OCI-LY7 (cell line): ENCODE measurements around the gene TMA7B. TPM values are rescaled to one million over a fixed set of nuclear protein-coding genes. Genes with fewer than 3 reads are reported as not detected.

Experiments
- BruUV-seq: library from RNA; stranded (reverse); fragments of 400-500 nt; replicated peaks from 2 replicates; lab custom pipeline; 2021; lab: Mats Ljungman, UMichigan
- CTCF ChIA-PET: fragments of 300-600 bp; sonication (Branson Sonifier 250); formaldehyde crosslinking; loops from one replicate; lab custom pipeline; 2022; ENCODE audit warnings: antibody characterized with exemption; ENCODE audit not compliant: unreplicated experiment; lab: Charles Lee
- POLR2A ChIA-PET: fragments of 300-600 bp; sonication (Branson Sonifier 250); formaldehyde crosslinking; loops from one replicate; lab custom pipeline; 2022; ENCODE audit warnings: antibody characterized with exemption; lab: Charles Lee
- DNase-seq: peaks from one replicate; pipeline ENCODE4 v3.0.0-alpha.2; 2015; ENCODE audit warnings: low spot score
- H2AFZ ChIP-seq: fragments of 200-600 bp; sonication (generic), shearing (Covaris generic); 2 replicates; pipeline ENCODE4 v1.6.1; 2014; ENCODE audit warnings: mild to moderate bottlenecking, antibody characterized with exemption, low read length, moderate library complexity
- H3K27ac ChIP-seq: fragments of 200-600 bp; sonication (generic); 2 replicates; pipeline ENCODE4 v1.5.1; 2014; ENCODE audit warnings: mixed run types, low read depth, mild to moderate bottlenecking, moderate library complexity, low read length, inconsistent platforms; ENCODE audit not compliant: poor library complexity, severe bottlenecking
- H3K36me3 ChIP-seq: fragments of 200-600 bp; sonication (generic); 2 replicates; pipeline ENCODE4 v1.6.1; 2014; ENCODE audit warnings: mild to moderate bottlenecking, antibody characterized with exemption, low read length, moderate library complexity, mixed read lengths; ENCODE audit not compliant: insufficient read depth
- H3K4me1 ChIP-seq: fragments of 200-600 bp; sonication (generic); 2 replicates; pipeline ENCODE4 v1.5.1; 2014; ENCODE audit warnings: mild to moderate bottlenecking, low read length; ENCODE audit not compliant: insufficient read depth, poor library complexity, severe bottlenecking
- H3K4me2 ChIP-seq: fragments of 200-600 bp; sonication (generic); 2 replicates; pipeline ENCODE4 v1.6.1; 2014; ENCODE audit warnings: mild to moderate bottlenecking, low read length
- H3K4me3 ChIP-seq: fragments of 200-600 bp; sonication (generic); 2 replicates; pipeline ENCODE4 v1.5.1; 2014; ENCODE audit warnings: mild to moderate bottlenecking, low read depth, low read length; ENCODE audit not compliant: poor library complexity, severe bottlenecking
- H3K79me2 ChIP-seq: fragments of 200-600 bp; sonication (generic); 2 replicates; pipeline ENCODE4 v1.6.1; 2016; ENCODE audit warnings: low read depth, mild to moderate bottlenecking, low read length, moderate library complexity, mixed read lengths; ENCODE audit not compliant: insufficient read depth
- H3K9me2 ChIP-seq: fragments of 200-600 bp; sonication (generic); 2 replicates; pipeline ENCODE4 v1.6.1; 2016; ENCODE audit warnings: mild to moderate bottlenecking, low read length, mixed read lengths; ENCODE audit not compliant: insufficient read depth
- H3K9me3 ChIP-seq: fragments of 200-600 bp; sonication (generic); 2 replicates; pipeline ENCODE4 v1.6.1; 2014; ENCODE audit warnings: mild to moderate bottlenecking, mixed run types, low read length, mixed read lengths
- H4K20me1 ChIP-seq: fragments of 200-600 bp; sonication (generic); 2 replicates; pipeline ENCODE4 v1.6.1; 2014; ENCODE audit warnings: mild to moderate bottlenecking, antibody characterized with exemption, low read length, moderate library complexity, mixed read lengths; ENCODE audit not compliant: insufficient read depth
- CTCF ChIP-seq: fragments of 200-600 bp; sonication (generic); conservative IDR thresholded peaks from 2 replicates; pipeline ENCODE4 v1.5.1; 2014; ENCODE audit warnings: mild to moderate bottlenecking, antibody characterized with exemption, low read length, moderate library complexity, mixed read lengths
- EZH2phosphoT487 ChIP-seq: fragments of 200-600 bp; sonication (generic); IDR thresholded peaks from 2 replicates; pipeline ENCODE4 v1.6.1; 2018; ENCODE audit warnings: low read depth, borderline replicate concordance, mild to moderate bottlenecking, mixed run types, antibody characterized with exemption, low read length, moderate library complexity, mixed read lengths
- intact Hi-C: fragments of 100-400 bp; cut with micrococcal nuclease; formaldehyde crosslinking; loops from one replicate; pipeline ENCODE4 v1.10.0; 2022; ENCODE audit not compliant: unreplicated experiment
- total RNA-seq, 2 experiments: library from RNA; depleted of rRNA in 1 of 2; stranded (reverse); fragments of >200 nt in 1 of 2; shearing (Covaris generic) in 1 of 2; gene quantifications; 2 replicates each; pipeline ENCODE4 v1.2.3, GENCODE V29; 2014 to 2022

The TMA7B gene
- total RNA-seq, 2 experiments from 2014 or later: not detected

- Histone ChIP-seq H3K4me1 (peaks cover 15% of the 10 kb centered on the region), H3K9me3 (no peaks in the 10 kb centered on the region), H3K9me2 (no peaks in the 10 kb centered on the region), H3K4me2 (peak overlapping the region; percentile 38; the same call in 1 of the 2 replicates), H2AFZ (no peak overlapping the region), H3K79me2 (no peaks in the 10 kb centered on the region), H4K20me1 (no peaks in the 10 kb centered on the region), H3K36me3 (no peaks in the 10 kb centered on the region), H3K27ac (no peak overlapping the region), H3K4me3 (no peak overlapping the region)
- ChIA-PET POLR2A (interaction anchor here (0.6 kb wide), 1 partner anchor 36 kb away, joined by 3 read pairs; no protein-coding TSS in a partner anchor), CTCF (no interaction called here)
- intact Hi-C loops: no loop called here
- DNase-seq: peak; percentile 42
- TF ChIP-seq EZH2phosphoT487 (no peak), CTCF (no peak)
- no TSS peak for BruUV-seq
These were observed 3.1 kb upstream of the TMA7B start for GRCh38 chr22:39956932-39957664.

GRCh38 chr22:39958009-39958711, 2.0 kb upstream of the TMA7B start:
- BruUV-seq: no TSS peak
- intact Hi-C loops: no loop called here
- H3K9me3 ChIP-seq: no peaks in the 10 kb centered on the region
- TF ChIP-seq EZH2phosphoT487 (no peak), CTCF (no peak)
- no peaks in the 10 kb centered on the region for H3K36me3 ChIP-seq
- no peak overlapping the region for H2AFZ ChIP-seq
- POLR2A ChIA-PET: interaction anchor here (0.6 kb wide), 1 partner anchor 37 kb away, joined by 3 read pairs; no protein-coding TSS in a partner anchor
- no peak overlapping the region for H3K4me2 ChIP-seq
- H3K4me1 ChIP-seq: peaks cover 10% of the 10 kb centered on the region
- CTCF ChIA-PET: no interaction called here
- no peak overlapping the region for H3K27ac ChIP-seq
- no peaks in the 10 kb centered on the region for H4K20me1 ChIP-seq
- H3K79me2 ChIP-seq: no peaks in the 10 kb centered on the region
- no peak overlapping the region for H3K4me3 ChIP-seq
- no peak for DNase-seq
- H3K9me2 ChIP-seq: no peaks in the 10 kb centered on the region
